ENCODE measurements around the gene MRPS14. TPM values are rescaled to one million over a fixed set of nuclear protein-coding genes. Genes with fewer than 3 reads are reported as not detected.
A peak's percentile ranks its signal among the peaks of the same experiment; 100 is the strongest.

MRPS14 gene
- total and polyA plus RNA-seq, 9 of the 15 experiments (the other 6 are each of a cell fraction or from before 2014, with no cell fraction given) = 38.1 to 231 (median 54.9) TPM

DNA sequence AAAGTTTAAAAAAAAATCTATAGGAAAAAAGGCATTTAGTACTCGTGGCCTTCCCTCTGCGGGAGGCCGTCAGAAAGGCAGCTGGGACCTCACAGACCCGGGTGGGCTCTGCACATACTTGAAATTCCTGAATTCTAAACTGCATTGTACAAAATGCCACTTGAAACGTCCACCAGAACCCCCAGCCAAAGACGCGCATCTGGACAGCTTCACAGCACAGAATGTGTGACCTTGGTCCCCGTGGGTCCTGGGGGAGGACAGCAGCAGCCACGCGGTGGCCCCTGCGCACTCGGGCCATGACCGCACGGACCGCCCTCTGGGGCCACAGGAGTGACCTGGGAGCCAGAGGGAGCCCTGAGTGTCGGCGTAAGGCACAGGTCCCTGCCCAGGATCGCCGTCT is 20.6 kb upstream of the MRPS14 start (continued):
- TF ChIP-seq, protein P1, sequence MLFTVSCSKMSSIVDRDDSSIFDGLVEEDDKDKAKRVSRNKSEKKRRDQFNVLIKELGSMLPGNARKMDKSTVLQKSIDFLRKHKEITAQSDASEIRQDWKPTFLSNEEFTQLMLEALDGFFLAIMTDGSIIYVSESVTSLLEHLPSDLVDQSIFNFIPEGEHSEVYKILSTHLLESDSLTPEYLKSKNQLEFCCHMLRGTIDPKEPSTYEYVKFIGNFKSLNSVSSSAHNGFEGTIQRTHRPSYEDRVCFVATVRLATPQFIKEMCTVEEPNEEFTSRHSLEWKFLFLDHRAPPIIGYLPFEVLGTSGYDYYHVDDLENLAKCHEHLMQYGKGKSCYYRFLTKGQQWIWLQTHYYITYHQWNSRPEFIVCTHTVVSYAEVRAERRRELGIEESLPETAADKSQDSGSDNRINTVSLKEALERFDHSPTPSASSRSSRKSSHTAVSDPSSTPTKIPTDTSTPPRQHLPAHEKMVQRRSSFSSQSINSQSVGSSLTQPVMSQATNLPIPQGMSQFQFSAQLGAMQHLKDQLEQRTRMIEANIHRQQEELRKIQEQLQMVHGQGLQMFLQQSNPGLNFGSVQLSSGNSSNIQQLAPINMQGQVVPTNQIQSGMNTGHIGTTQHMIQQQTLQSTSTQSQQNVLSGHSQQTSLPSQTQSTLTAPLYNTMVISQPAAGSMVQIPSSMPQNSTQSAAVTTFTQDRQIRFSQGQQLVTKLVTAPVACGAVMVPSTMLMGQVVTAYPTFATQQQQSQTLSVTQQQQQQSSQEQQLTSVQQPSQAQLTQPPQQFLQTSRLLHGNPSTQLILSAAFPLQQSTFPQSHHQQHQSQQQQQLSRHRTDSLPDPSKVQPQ (CRISPR knock-in tag; IDR thresholded peaks at IDR 0.05; ENCODE audit: borderline replicate concordance) = no peak
- no peak for TF ChIP-seq EP300 (IDR thresholded peaks at IDR 0.05; ENCODE audit: low read length)
- TF ChIP-seq FOS (IDR thresholded peaks at IDR 0.05; ENCODE audit: extremely low read depth, insufficient read length) = no peak
- TF ChIP-seq FIP1L1 (IDR thresholded peaks at IDR 0.05; ENCODE audit: low read depth, low read length, poor library complexity, severe bottlenecking) = no peak
- TF ChIP-seq, protein P2, sequence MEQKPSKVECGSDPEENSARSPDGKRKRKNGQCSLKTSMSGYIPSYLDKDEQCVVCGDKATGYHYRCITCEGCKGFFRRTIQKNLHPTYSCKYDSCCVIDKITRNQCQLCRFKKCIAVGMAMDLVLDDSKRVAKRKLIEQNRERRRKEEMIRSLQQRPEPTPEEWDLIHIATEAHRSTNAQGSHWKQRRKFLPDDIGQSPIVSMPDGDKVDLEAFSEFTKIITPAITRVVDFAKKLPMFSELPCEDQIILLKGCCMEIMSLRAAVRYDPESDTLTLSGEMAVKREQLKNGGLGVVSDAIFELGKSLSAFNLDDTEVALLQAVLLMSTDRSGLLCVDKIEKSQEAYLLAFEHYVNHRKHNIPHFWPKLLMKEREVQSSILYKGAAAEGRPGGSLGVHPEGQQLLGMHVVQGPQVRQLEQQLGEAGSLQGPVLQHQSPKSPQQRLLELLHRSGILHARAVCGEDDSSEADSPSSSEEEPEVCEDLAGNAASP (IDR thresholded peaks at IDR 0.05) = no peak

DNA sequence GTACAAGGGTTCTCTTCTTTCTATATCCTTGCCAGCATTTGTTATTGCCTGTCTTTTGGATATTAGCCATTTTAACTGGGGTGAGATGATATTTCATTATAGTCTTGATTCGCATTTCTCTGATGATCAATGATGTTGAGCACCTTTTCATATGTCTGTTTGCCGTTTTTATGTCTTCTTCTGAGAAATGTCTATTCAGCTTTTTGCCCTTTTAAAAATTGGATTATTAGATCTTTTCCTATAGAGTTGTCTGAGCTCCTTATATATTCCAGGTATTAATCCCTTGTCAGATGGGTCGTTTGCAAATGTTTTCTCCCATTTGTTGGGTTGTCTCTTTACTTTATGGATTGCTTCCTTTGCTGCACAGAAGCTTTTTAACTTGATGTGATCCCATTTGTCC is 19.4 kb upstream of the MRPS14 start:
- Histone ChIP-seq H3K9me3 (replicated peaks; ENCODE audit: control insufficient read depth, insufficient read depth, low read depth, low read length) (no peaks in the 10 kb centered on the region), H3K9me1 (ENCODE audit: control insufficient read depth, insufficient read depth, low read length) (no peaks in the 10 kb centered on the region), H3K4me2 (ENCODE audit: insufficient read depth, low read length) (no peak overlapping the region), H3K4me3 (no peak overlapping the region), H3K36me3 (ENCODE audit: control insufficient read depth, insufficient read depth, low read length) (no peaks in the 10 kb centered on the region), H3K79me2 (ENCODE audit: control insufficient read depth, insufficient read depth, low read length) (no peaks in the 10 kb centered on the region), H3K27me3 (ENCODE audit: control insufficient read depth in 2 of 2, insufficient read depth in 2 of 2, low read length in 2 of 2) (peaks cover 51 to 58% of the 10 kb centered on the region in 2 experiments), H3K4me1 (replicated peaks in 1 of 2; ENCODE audit: control insufficient read depth in 2 of 2, insufficient read depth in 2 of 2, low read length in 2 of 2) (peaks cover 0 to 11% of the 10 kb centered on the region in 2 experiments; a peak in 1 of 5 replicates), H4K20me1 (replicated peaks; ENCODE audit: control insufficient read depth, insufficient read depth, low read length) (no peaks in the 10 kb centered on the region), H3K27ac (ENCODE audit: extremely low read depth, low read depth, low read length) (no peak overlapping the region), H2AFZ (ENCODE audit: low read depth, low read length) (no peak overlapping the region), H3K9ac (ENCODE audit: insufficient read depth in 1 of 2, low read depth in 2 of 2, low read length in 2 of 2) (no peak overlapping the region)
- intact Hi-C loops (cut with micrococcal nuclease) = no loop called here
- ChIA-PET CTCF (ENCODE audit: low intra/inter-chr PET ratio) (interaction anchor here (0.7 kb wide), 1 partner anchor 113 kb away, joined by 4 read pairs; no protein-coding TSS in a partner anchor), POLR2A (interaction anchor here (1.0 kb wide), 1 partner anchor 104 kb away, joined by 3 read pairs; no protein-coding TSS in a partner anchor)
- no peak for FAIRE-seq
- 2% methylated on average over 3 of the region's 3 CpGs for WGBS (ENCODE audit: insufficient coverage, low coverage, missing lambda C conversion rate)
- peak; percentile 61 for TF ChIP-seq MAFG (tag; conservative IDR thresholded peaks at IDR 0.05)
- no peak for TF ChIP-seq ZNF644 (tag; IDR thresholded peaks at IDR 0.05; ENCODE audit: low read depth)
- TF ChIP-seq ZNF316 (IDR thresholded peaks at IDR 0.05) = peak; percentile 82
- TF ChIP-seq SMARCC2 (IDR thresholded peaks at IDR 0.05; ENCODE audit: low read depth) = no peak
- peak; percentile 57 for TF ChIP-seq C11orf30 (IDR thresholded peaks at IDR 0.05; ENCODE audit: low read depth)
- in situ Hi-C loops (cut with MboI) = loop anchor here (5.0 kb wide), 1 partner anchor 85 kb away; no protein-coding TSS in a partner anchor
- no peak for ATAC-seq
- no TSS peak for BruUV-seq (replicated peaks)
- DNase-seq (ENCODE audit: extremely low read depth in 1 of 4, low spot score in 3 of 4) = no peak

Measured in K562 (cell line).